Neutrophil (primary cell): ENCODE data around the gene CELF2.

Source experiments
- H3K27ac ChIP-seq: fragments of 200-600 bp; sonication (generic); 2 replicates; pipeline ENCODE4 v1.5.1; 2016; ENCODE audit warnings: mild to moderate bottlenecking, moderate library complexity
- H3K27me3 ChIP-seq: fragments of 200-600 bp; sonication (generic); 2 replicates; pipeline ENCODE4 v1.6.0; 2016; ENCODE audit warnings: mild to moderate bottlenecking
- H3K36me3 ChIP-seq: fragments of 200-600 bp; sonication (generic); 2 replicates; pipeline ENCODE4 v1.5.1; 2017
- H3K4me1 ChIP-seq, 2 experiments: fragments of 200-600 bp in 1 of 2; sonication (generic) in 1 of 2; 1 replicate in 1 of 2; 2 replicates in 1 of 2; pipeline versions ENCODE4 v1.5.1 to v1.6.1; 2013 to 2016; ENCODE audit warnings: low read depth in 1 of 2, low read length in 1 of 2, mild to moderate bottlenecking in 1 of 2, moderate library complexity in 1 of 2; ENCODE audit not compliant: control insufficient read depth in 1 of 2, insufficient read depth in 1 of 2
- H3K4me3 ChIP-seq, 2 experiments: fragments of 200-600 bp in 1 of 2; sonication (generic) in 1 of 2; 1 replicate in 1 of 2; 2 replicates in 1 of 2; pipeline ENCODE4 v1.5.1; 2013 to 2016; ENCODE audit warnings: low read depth in 1 of 2, low read length in 1 of 2, mild to moderate bottlenecking in 1 of 2, moderate library complexity in 1 of 2
- H3K9me3 ChIP-seq: fragments of 200-600 bp; sonication (generic); 2 replicates; pipeline ENCODE4 v1.5.1; 2016
- CTCF ChIP-seq: fragments of 200-600 bp; sonication (generic); IDR thresholded peaks from 2 replicates; pipeline ENCODE4 v1.5.1; 2016; ENCODE audit warnings: antibody characterized with exemption

Gene CELF2

GRCh38 chr10:11337516-11337915 is 319.8 kb downstream of the CELF2 start:
- TF ChIP-seq CTCF, result no peak

GRCh38 chr10:11338160-11338844 is 320.6 kb downstream of the CELF2 start:
- Histone ChIP-seq H3K27me3 (no peaks in the 10 kb centered on the region), H3K4me3 (no peak overlapping the region), H3K9me3 (no peaks in the 10 kb centered on the region), H3K4me1 (peaks cover 24 to 30% of the 10 kb centered on the region in 2 experiments), H3K27ac (peak overlapping the region; percentile 18), H3K36me3 (peaks cover 50% of the 10 kb centered on the region)
- TF ChIP-seq CTCF, result no peak

More at GRCh38 chr10:11337516-11337915, 319.8 kb downstream of the CELF2 start:
- Histone ChIP-seq H3K4me1 (peaks cover 24 to 28% of the 10 kb centered on the region in 2 experiments), H3K27me3 (no peaks in the 10 kb centered on the region), H3K36me3 (peaks cover 58% of the 10 kb centered on the region), H3K27ac (peak overlapping the region; percentile 18), H3K9me3 (no peaks in the 10 kb centered on the region), H3K4me3 (no peak overlapping the region)

- H3K9me3 ChIP-seq, result no peaks in the 10 kb centered on the region
These were observed 321.3 kb downstream of the CELF2 start for GRCh38 chr10:11339013-11339412.

GRCh38 chr10:11339660-11340059 is 322.0 kb downstream of the CELF2 start:
- Histone ChIP-seq H3K4me3 (no peak overlapping the region), H3K27ac (no peak overlapping the region), H3K36me3 (peaks cover 37% of the 10 kb centered on the region), H3K27me3 (no peaks in the 10 kb centered on the region), H3K4me1 (peaks cover 24 to 33% of the 10 kb centered on the region in 2 experiments), H3K9me3 (no peaks in the 10 kb centered on the region)
- no peak for TF ChIP-seq CTCF

More at GRCh38 chr10:11339013-11339412, 321.3 kb downstream of the CELF2 start:
- H3K4me3 ChIP-seq, result no peak overlapping the region
- peaks cover 24 to 30% of the 10 kb centered on the region in 2 experiments for H3K4me1 ChIP-seq
- H3K36me3 ChIP-seq, result peaks cover 43% of the 10 kb centered on the region
- no peaks in the 10 kb centered on the region for H3K27me3 ChIP-seq
- H3K27ac ChIP-seq, result no peak overlapping the region
- no peak for TF ChIP-seq CTCF

DNA sequence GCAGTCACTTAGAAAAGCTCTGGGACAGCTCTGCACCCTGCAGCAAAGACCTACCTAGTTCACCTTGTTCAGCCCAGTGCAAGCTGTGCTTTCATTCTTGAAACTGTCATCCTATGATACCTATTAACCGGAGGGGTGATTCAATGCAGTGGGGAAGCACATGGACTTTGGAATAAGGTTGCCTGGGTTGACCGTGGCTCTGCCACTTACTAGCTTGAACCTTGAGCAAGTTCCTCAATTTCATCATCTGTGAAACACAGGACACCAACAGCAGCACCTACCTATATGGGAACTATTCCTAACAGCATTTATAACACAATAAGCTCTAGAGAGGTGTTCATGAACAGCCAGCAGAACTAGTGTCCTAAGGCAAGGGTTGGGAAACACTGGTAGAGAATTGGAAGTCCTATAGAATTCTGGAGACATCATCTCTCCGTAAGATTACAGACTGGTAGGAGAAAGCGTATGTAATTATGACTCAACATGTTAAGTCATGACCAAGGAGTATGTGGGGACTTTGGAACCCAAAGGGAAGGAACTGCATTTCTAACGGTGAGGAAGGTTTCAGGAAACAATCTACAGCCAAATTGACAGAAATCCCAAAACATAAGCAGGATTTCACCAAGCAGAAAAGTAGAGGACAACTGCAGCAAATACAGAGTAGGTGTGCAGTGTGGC is 323.8 kb downstream of the CELF2 start:
- Histone ChIP-seq H3K9me3 (no peaks in the 10 kb centered on the region), H3K4me1 (peaks cover 24 to 44% of the 10 kb centered on the region in 2 experiments), H3K27me3 (no peaks in the 10 kb centered on the region), H3K36me3 (peaks cover 19% of the 10 kb centered on the region), H3K27ac (peak overlapping the region; percentile 65), H3K4me3 (no peak overlapping the region)
- no peak for TF ChIP-seq CTCF
